Smooth muscle cell (in vitro differentiated cells): ENCODE measurements around the gene FTCDNL1. TPM values are rescaled to one million over a fixed set of nuclear protein-coding genes. Genes with fewer than 3 reads are reported as not detected.

ENCODE experiments used
- DNase-seq: peaks from one replicate; lab custom pipeline; 2025; ENCODE audit not compliant: unreplicated experiment; lab: John Stamatoyannopoulos, UW
- H2AFZ ChIP-seq: fragments of 200-600 bp; sonication (generic); 2 replicates; pipeline ENCODE4 v1.6.0; 2016; ENCODE audit warnings: antibody characterized with exemption, low read depth, mild to moderate bottlenecking
- H3F3A ChIP-seq: fragments of 200-600 bp; sonication (generic); 2 replicates; pipeline ENCODE4 v1.6.0; 2017; ENCODE audit warnings: antibody characterized with exemption, low read depth
- H3K27ac ChIP-seq: fragments of 200-600 bp; sonication (generic); 2 replicates; pipeline ENCODE4 v1.5.1; 2016; ENCODE audit warnings: low read depth, mild to moderate bottlenecking
- H3K27me3 ChIP-seq: fragments of 200-600 bp; sonication (generic); 2 replicates; pipeline ENCODE4 v1.6.1; 2016; ENCODE audit warnings: low read depth, mild to moderate bottlenecking
- H3K36me3 ChIP-seq: fragments of 200-600 bp; sonication (generic); 2 replicates; pipeline ENCODE4 v1.5.1; 2016; ENCODE audit warnings: low read depth
- H3K4me1 ChIP-seq: fragments of 200-600 bp; sonication (generic); 2 replicates; pipeline ENCODE4 v1.5.1; 2016; ENCODE audit warnings: low read depth
- H3K4me2 ChIP-seq: fragments of 200-600 bp; sonication (generic); 2 replicates; pipeline ENCODE4 v1.6.0; 2016; ENCODE audit warnings: mild to moderate bottlenecking
- H3K4me3 ChIP-seq: fragments of 200-600 bp; sonication (generic); 2 replicates; pipeline ENCODE4 v1.5.1; 2016; ENCODE audit warnings: mild to moderate bottlenecking
- H3K79me2 ChIP-seq: fragments of 200-600 bp; sonication (generic); 2 replicates; pipeline ENCODE4 v1.6.0; 2016; ENCODE audit warnings: low read depth, mild to moderate bottlenecking
- H3K9ac ChIP-seq: fragments of 200-600 bp; sonication (generic); 2 replicates; pipeline ENCODE4 v1.6.0; 2016; ENCODE audit warnings: low read depth
- H3K9me3 ChIP-seq: fragments of 200-600 bp; sonication (generic); replicated peaks from 2 replicates; pipeline ENCODE4 v1.5.1; 2016; ENCODE audit warnings: low read depth
- H4K20me1 ChIP-seq: fragments of 200-600 bp; sonication (generic); 2 replicates; pipeline ENCODE4 v1.6.0; 2016; ENCODE audit warnings: low read depth
- WGBS: methylation state at CpG from one replicate; pipeline ENCODE4 v1.1.7; 2016; ENCODE audit warnings: low lambda C conversion rate; 5-methylcytosine and 5-hydroxymethylcytosine counted together
- polyA plus RNA-seq: library from polyadenylated mRNA; unstranded; fragments of >200 nt; fragmentation: Nextera tagmentation; extraction: Ambion mirVana; gene quantifications from 2 replicates; pipeline ENCODE4 v1.2.1, GENCODE V29; 2016
- total RNA-seq: library from RNA; depleted of rRNA; stranded (reverse); fragments of >200 nt; gene quantifications from 2 replicates; pipeline ENCODE4 v1.2.3, GENCODE V29; 2014
- TF ChIP-seq, protein P1 (sequence below): fragments of 200-600 bp; sonication (generic); IDR thresholded peaks from 2 replicates; pipeline ENCODE4 v1.5.1; 2017; ENCODE audit warnings: borderline replicate concordance, mild to moderate bottlenecking, antibody characterized with exemption; ENCODE audit not compliant: insufficient read depth, poor library complexity, severe bottlenecking

The FTCDNL1 gene
- total and polyA plus RNA-seq, 2 experiments from 2014 or later = 0.66 TPM; not detected in 1

DNA sequence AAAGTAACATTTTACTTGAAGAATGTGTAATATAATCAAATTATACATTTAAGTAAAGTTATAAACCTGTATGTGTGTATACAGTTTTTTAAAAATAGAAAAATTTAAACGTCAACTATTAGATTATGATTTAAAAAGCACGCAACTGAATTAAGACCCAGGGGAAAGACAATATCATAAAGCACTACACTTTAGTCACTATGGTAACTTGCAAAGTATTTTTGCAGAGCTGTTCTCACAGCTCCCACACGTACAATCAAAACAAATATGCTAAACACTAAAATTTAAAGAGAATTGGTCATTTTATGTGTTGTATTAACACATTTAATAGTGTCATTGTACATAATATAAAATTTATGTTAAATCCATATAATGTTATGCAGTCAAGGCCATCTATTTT, 59.7 kb downstream of the FTCDNL1 start:
- no peak overlapping the region for H3K4me2 ChIP-seq
- TF ChIP-seq, protein P1, sequence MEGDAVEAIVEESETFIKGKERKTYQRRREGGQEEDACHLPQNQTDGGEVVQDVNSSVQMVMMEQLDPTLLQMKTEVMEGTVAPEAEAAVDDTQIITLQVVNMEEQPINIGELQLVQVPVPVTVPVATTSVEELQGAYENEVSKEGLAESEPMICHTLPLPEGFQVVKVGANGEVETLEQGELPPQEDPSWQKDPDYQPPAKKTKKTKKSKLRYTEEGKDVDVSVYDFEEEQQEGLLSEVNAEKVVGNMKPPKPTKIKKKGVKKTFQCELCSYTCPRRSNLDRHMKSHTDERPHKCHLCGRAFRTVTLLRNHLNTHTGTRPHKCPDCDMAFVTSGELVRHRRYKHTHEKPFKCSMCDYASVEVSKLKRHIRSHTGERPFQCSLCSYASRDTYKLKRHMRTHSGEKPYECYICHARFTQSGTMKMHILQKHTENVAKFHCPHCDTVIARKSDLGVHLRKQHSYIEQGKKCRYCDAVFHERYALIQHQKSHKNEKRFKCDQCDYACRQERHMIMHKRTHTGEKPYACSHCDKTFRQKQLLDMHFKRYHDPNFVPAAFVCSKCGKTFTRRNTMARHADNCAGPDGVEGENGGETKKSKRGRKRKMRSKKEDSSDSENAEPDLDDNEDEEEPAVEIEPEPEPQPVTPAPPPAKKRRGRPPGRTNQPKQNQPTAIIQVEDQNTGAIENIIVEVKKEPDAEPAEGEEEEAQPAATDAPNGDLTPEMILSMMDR = no peak
- no peak for DNase-seq
- H3K9ac ChIP-seq = no peak overlapping the region
- H3F3A ChIP-seq = no peaks in the 10 kb centered on the region
- no peak overlapping the region for H3K4me3 ChIP-seq
- 82% methylated on average over 3 of the region's 3 CpGs for WGBS
- H4K20me1 ChIP-seq = no peaks in the 10 kb centered on the region
- no peaks in the 10 kb centered on the region for H3K9me3 ChIP-seq
- no peaks in the 10 kb centered on the region for H3K79me2 ChIP-seq
- no peaks in the 10 kb centered on the region for H3K36me3 ChIP-seq
- no peaks in the 10 kb centered on the region for H3K4me1 ChIP-seq
- H3K27ac ChIP-seq = no peak overlapping the region
- no peak overlapping the region for H2AFZ ChIP-seq
- H3K27me3 ChIP-seq = no peaks in the 10 kb centered on the region

DNA sequence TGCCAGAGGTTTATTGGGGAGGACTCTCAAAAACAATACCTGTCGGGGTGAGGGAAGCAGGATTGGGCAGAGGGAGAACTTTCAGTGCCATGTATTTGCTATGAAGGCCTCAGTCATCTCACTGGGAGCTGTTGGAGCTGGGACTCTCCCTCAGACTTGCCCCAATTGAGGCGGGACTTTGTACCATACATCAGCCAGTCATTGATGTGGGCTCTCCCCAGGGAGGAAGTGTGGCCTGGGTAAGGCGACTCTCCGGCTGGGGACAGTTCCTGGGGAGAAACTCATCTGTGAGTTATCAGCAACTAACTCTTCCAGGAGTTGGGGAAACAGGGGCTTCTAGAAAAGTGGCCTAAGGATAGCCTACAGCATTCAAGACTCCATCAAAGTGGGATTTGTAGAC, 66.5 kb downstream of the FTCDNL1 start:
- DNase-seq = no peak
- H4K20me1 ChIP-seq = no peaks in the 10 kb centered on the region
- H2AFZ ChIP-seq = no peak overlapping the region
- H3K27ac ChIP-seq = no peak overlapping the region
- no peaks in the 10 kb centered on the region for H3K27me3 ChIP-seq
- no peaks in the 10 kb centered on the region for H3F3A ChIP-seq
- TF ChIP-seq, protein P1 = no peak
- H3K36me3 ChIP-seq = no peaks in the 10 kb centered on the region
- H3K9me3 ChIP-seq = no peaks in the 10 kb centered on the region
- WGBS = 86% methylated on average over 4 of the region's 4 CpGs
- H3K79me2 ChIP-seq = no peaks in the 10 kb centered on the region
- H3K4me1 ChIP-seq = no peaks in the 10 kb centered on the region
- H3K4me3 ChIP-seq = no peak overlapping the region
- H3K9ac ChIP-seq = no peak overlapping the region
- H3K4me2 ChIP-seq = no peak overlapping the region

DNA sequence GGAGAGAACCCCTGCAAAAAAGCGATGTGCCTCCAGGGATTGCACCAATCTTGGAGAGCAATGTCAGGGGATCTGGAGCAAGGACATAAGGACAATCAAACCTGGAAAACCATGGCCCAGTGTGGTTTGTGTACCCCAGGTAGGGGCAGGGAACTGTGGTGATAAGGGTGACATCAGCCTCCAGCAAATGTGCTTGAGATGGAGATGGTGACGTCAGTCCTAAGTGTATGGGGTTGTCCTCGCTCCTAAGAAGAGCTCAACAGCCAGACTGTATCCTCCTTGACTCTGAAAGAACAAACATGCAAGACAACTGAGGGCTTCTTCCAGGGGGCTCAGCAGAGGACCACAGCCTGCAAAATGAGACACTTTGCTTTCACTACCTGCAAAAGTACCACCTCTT, 71.4 kb downstream of the FTCDNL1 start:
- 84% methylated on average over 3 of the region's 3 CpGs for WGBS
- H4K20me1 ChIP-seq = no peaks in the 10 kb centered on the region
- no peak overlapping the region for H3K4me3 ChIP-seq
- H3K4me2 ChIP-seq = no peak overlapping the region
- no peaks in the 10 kb centered on the region for H3K4me1 ChIP-seq
- no peak overlapping the region for H3K9ac ChIP-seq
- no peak for DNase-seq
- no peaks in the 10 kb centered on the region for H3K9me3 ChIP-seq
- no peaks in the 10 kb centered on the region for H3K27me3 ChIP-seq
- H3F3A ChIP-seq = no peaks in the 10 kb centered on the region
- H3K27ac ChIP-seq = no peak overlapping the region
- no peaks in the 10 kb centered on the region for H3K36me3 ChIP-seq
- H2AFZ ChIP-seq = no peak overlapping the region
- no peaks in the 10 kb centered on the region for H3K79me2 ChIP-seq
- TF ChIP-seq, protein P1 = no peak

DNA sequence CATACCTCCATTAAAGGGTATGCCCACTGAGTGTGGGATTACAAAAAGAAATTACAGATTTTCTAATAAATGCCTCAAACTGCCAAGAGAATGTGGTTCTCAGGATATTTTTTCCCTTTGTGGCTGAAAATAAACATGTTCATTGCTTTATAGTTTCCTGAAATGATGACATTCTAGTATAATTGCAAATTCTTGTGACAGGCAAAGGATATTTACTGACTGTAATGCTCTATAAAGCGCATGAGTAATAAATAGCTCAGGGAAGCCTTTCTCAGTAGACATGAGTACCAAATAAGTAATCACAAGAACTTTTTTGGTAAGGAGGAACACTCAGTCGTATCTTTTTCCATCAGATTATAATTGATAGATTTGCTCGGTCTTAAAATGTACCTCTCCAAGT, 72.3 kb downstream of the FTCDNL1 start:
- Histone ChIP-seq H4K20me1 (no peaks in the 10 kb centered on the region), H3K27me3 (no peaks in the 10 kb centered on the region), H3K4me1 (no peaks in the 10 kb centered on the region), H2AFZ (no peak overlapping the region), H3K9ac (no peak overlapping the region), H3K9me3 (no peaks in the 10 kb centered on the region), H3K4me2 (no peak overlapping the region), H3K27ac (no peak overlapping the region), H3K79me2 (no peaks in the 10 kb centered on the region), H3F3A (no peaks in the 10 kb centered on the region), H3K4me3 (no peak overlapping the region), H3K36me3 (no peaks in the 10 kb centered on the region)
- no peak for DNase-seq
- TF ChIP-seq, protein P1 = no peak
- 89% methylated on average over 3 of the region's 3 CpGs for WGBS
